Fibroblast of lung (primary cell): ENCODE data around the gene DZIP1. TPM values are rescaled to one million over a fixed set of nuclear protein-coding genes. Genes with fewer than 3 reads are reported as not detected.

Experiments used
- DNase-seq, 2 donors: peaks; one replicate each; pipeline versions ENCODE4 v3.0.0 to v3.0.0-alpha.2; 2010; ENCODE audit warnings: low read depth in 2 of 2
- H2AFZ ChIP-seq: 2 replicates; pipeline ENCODE4 v1.5.1; 2012; ENCODE audit warnings: low read length, control low read depth, inconsistent platforms
- H3K27ac ChIP-seq: 2 replicates; pipeline ENCODE4 v1.5.1; 2011; ENCODE audit warnings: low read length, control low read depth; ENCODE audit not compliant: insufficient read depth
- H3K27me3 ChIP-seq: 2 replicates; pipeline ENCODE4 v1.5.1; 2011; ENCODE audit warnings: mild to moderate bottlenecking, low read length; ENCODE audit not compliant: control insufficient read depth, insufficient read depth
- H3K36me3 ChIP-seq: 2 replicates; pipeline ENCODE4 v1.5.1; 2011; ENCODE audit warnings: low read length; ENCODE audit not compliant: control insufficient read depth, insufficient read depth
- H3K4me1 ChIP-seq: 2 replicates; pipeline ENCODE4 v1.5.1; 2011; ENCODE audit warnings: low read length; ENCODE audit not compliant: control insufficient read depth, insufficient read depth; ENCODE audit errors: extremely low read depth
- H3K4me2 ChIP-seq: 2 replicates; pipeline ENCODE4 v1.5.1; 2011; ENCODE audit warnings: low read length, control low read depth; ENCODE audit not compliant: insufficient read depth; ENCODE audit errors: extremely low read depth
- H3K4me3 ChIP-seq, 4 experiments: fragments of 200-600 bp in 1 of 4; sonication (generic) in 1 of 4; replicated peaks in 1 of 4; 2 replicates each; pipeline ENCODE4 v1.5.1; 2011 to 2016; ENCODE audit warnings: low read length in 4 of 4, low read depth in 3 of 4, mild to moderate bottlenecking in 3 of 4, control low read depth in 2 of 4, inconsistent platforms in 1 of 4, mixed read lengths in 1 of 4; ENCODE audit not compliant: insufficient read depth in 1 of 4; ENCODE audit errors: control extremely low read depth in 1 of 4
- H3K79me2 ChIP-seq: 2 replicates; pipeline ENCODE4 v1.5.1; 2012; ENCODE audit warnings: mild to moderate bottlenecking, low read length, inconsistent platforms; ENCODE audit not compliant: control insufficient read depth, insufficient read depth
- H3K9ac ChIP-seq: 2 replicates; pipeline ENCODE4 v1.5.1; 2011; ENCODE audit warnings: mild to moderate bottlenecking, low read length, control low read depth; ENCODE audit not compliant: insufficient read depth
- H3K9me3 ChIP-seq: 2 replicates; pipeline ENCODE4 v1.5.1; 2012; ENCODE audit warnings: low read depth, low read length; ENCODE audit not compliant: control insufficient read depth, insufficient read depth
- H4K20me1 ChIP-seq: 2 replicates; pipeline ENCODE4 v1.5.1; 2011; ENCODE audit warnings: low read length; ENCODE audit not compliant: control insufficient read depth, insufficient read depth; ENCODE audit errors: extremely low read depth
- CTCF ChIP-seq, 2 donors: IDR thresholded peaks in 1 of 2; conservative IDR thresholded peaks in 1 of 2; 1 replicate in 1 of 2; 2 replicates in 1 of 2; pipeline ENCODE4 v1.5.1; 2011 to 2012; ENCODE audit warnings: low read length in 2 of 2, control low read depth in 1 of 2, inconsistent platforms in 1 of 2, low read depth in 1 of 2, mild to moderate bottlenecking in 1 of 2
- EZH2 ChIP-seq: IDR thresholded peaks from 2 replicates; pipeline ENCODE4 v1.5.1; 2012; ENCODE audit warnings: low read length, control low read depth, mild to moderate bottlenecking; ENCODE audit errors: missing control alignments
- polyA plus RNA-seq, 2 donors: library from polyadenylated mRNA; depleted of rRNA in 1 of 2; stranded (reverse) in 1 of 2; unstranded in 1 of 2; fragments of >200 nt; gene quantifications; 2 replicates each; pipeline ENCODE4 v1.2.1, GENCODE V29; 2011 to 2012; ENCODE audit warnings: missing spikeins in 1 of 2
- total RNA-seq: library from RNA; depleted of rRNA; stranded (reverse); fragments of >200 nt; gene quantifications from 2 replicates; pipeline ENCODE4 v1.2.1, GENCODE V29; 2014

DZIP1 gene
- total and polyA plus RNA-seq, 2 donors (not counting 1 experiment from before 2014, with no cell fraction given): 24.0 to 37.3 TPM

GRCh38 chr13:95643936-95644598 lies 439 bp downstream of the DZIP1 start:
- peaks cover 3% of the 10 kb centered on the region for H3K4me1 ChIP-seq
- H3K27ac ChIP-seq: peak overlapping the region; percentile 79
- TF ChIP-seq EZH2: no peak
- H3K4me3 ChIP-seq: peak overlapping the region; percentile 78 to 93 (median 80)
- no peaks in the 10 kb centered on the region for H3K27me3 ChIP-seq
- peak overlapping the region; percentile 79 for H2AFZ ChIP-seq
- peaks cover 6% of the 10 kb centered on the region for H3K36me3 ChIP-seq
- no peaks in the 10 kb centered on the region for H4K20me1 ChIP-seq
- peak; percentile 56 to 57 for DNase-seq
- H3K9ac ChIP-seq: peak overlapping the region; percentile 66
- peak overlapping the region; percentile 98 for H3K4me2 ChIP-seq
- peaks cover 16% of the 10 kb centered on the region for H3K79me2 ChIP-seq
- H3K9me3 ChIP-seq: no peaks in the 10 kb centered on the region

GRCh38 chr13:95643571-95643935 lies 953 bp downstream of the DZIP1 start:
- Histone ChIP-seq H3K27me3 (no peaks in the 10 kb centered on the region), H3K4me3 (peak overlapping the region; percentile 78 to 93 (median 80)), H3K4me2 (peak overlapping the region; percentile 98), H3K9me3 (no peaks in the 10 kb centered on the region), H3K9ac (peak overlapping the region; percentile 66), H3K4me1 (peaks cover 3% of the 10 kb centered on the region), H3K36me3 (peaks cover 6% of the 10 kb centered on the region), H2AFZ (peak overlapping the region; percentile 79), H3K27ac (peak overlapping the region; percentile 79), H4K20me1 (no peaks in the 10 kb centered on the region), H3K79me2 (peaks cover 16% of the 10 kb centered on the region)
- DNase-seq: peak; percentile 56 to 60
- TF ChIP-seq EZH2 (no peak), CTCF (conservative IDR thresholded peaks at IDR 0.05 in 1 of 2, IDR thresholded peaks at IDR 0.05 in 1 of 2; ENCODE audit: low read depth in 1 of 2, low read length in 2 of 2) (no peak)

- Histone ChIP-seq H3K4me3 (peak overlapping the region; percentile 78 to 93 (median 80)), H3K79me2 (peaks cover 16% of the 10 kb centered on the region), H2AFZ (no peak overlapping the region), H4K20me1 (no peaks in the 10 kb centered on the region), H3K27ac (no peak overlapping the region), H3K36me3 (peaks cover 6% of the 10 kb centered on the region), H3K27me3 (no peaks in the 10 kb centered on the region), H3K4me2 (peak overlapping the region; percentile 98), H3K9ac (no peak overlapping the region), H3K4me1 (peaks cover 3% of the 10 kb centered on the region), H3K9me3 (no peaks in the 10 kb centered on the region)
- TF ChIP-seq EZH2 (no peak), CTCF (conservative IDR thresholded peaks at IDR 0.05 in 1 of 2, IDR thresholded peaks at IDR 0.05 in 1 of 2; ENCODE audit: low read depth in 1 of 2, low read length in 2 of 2) (no peak)
- DNase-seq: no peak
These were observed 1.5 kb downstream of the DZIP1 start for GRCh38 chr13:95642999-95643398.
